GM12891 (cell line): ENCODE measurements around the gene VWC2.

Source experiments
- POLR2A ChIP-seq: IDR thresholded peaks from 2 replicates; pipeline ENCODE4 v1.6.1; 2011; ENCODE audit warnings: low read depth, low read length, control low read depth
- POLR2AphosphoS5 ChIP-seq: IDR thresholded peaks from 2 replicates; pipeline ENCODE4 v1.6.1; 2011; ENCODE audit warnings: low read depth, low read length, control low read depth
- POU2F2 ChIP-seq: IDR thresholded peaks from 2 replicates; pipeline ENCODE4 v1.6.1; 2011; ENCODE audit warnings: low read depth, mild to moderate bottlenecking, control low read depth, low read length, moderate library complexity
- SPI1 ChIP-seq: IDR thresholded peaks from 2 replicates; pipeline ENCODE4 v1.6.1; 2011; ENCODE audit warnings: low read depth, low read length, control low read depth
- TAF1 ChIP-seq: IDR thresholded peaks from 2 replicates; pipeline ENCODE4 v1.6.1; 2011; ENCODE audit warnings: low read depth, low read length, control low read depth

DNA sequence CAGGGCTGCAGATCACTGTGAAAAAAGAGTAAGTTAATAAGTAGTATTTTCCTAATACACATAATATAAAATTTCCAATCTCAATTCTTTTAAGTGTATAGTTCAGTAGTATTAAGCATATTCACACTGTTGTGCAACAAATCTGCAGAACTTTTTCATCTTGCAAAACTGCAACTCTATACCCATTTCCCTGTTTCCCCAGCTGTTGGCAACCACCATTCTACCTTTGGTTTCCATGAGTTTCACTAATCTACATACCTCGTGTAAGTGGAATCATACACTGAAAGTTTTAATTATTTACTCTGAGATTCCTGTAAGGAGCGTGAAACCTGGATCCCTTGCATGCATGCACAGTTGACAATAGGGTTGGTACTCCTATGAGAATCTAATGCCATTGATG is 164.2 kb downstream of the VWC2 start:
- no peak for TF ChIP-seq POLR2A
- TF ChIP-seq SPI1 = no peak
- TF ChIP-seq POU2F2 = no peak
- no peak for TF ChIP-seq POLR2AphosphoS5
- no peak for TF ChIP-seq TAF1
